B cell (primary cell): ENCODE measurements around the gene SPSB3. TPM values are rescaled to one million over a fixed set of nuclear protein-coding genes. Genes with fewer than 3 reads are reported as not detected.
"Not testable (repeated sequence)": the region's sequence is repeated elsewhere in the genome, so short reads cannot be mapped to it uniquely, and the experiment has no call there.

Experiments used
- ATAC-seq: fragments of 200-7000 bp; cut with Tn5 transposase; one replicate; pipeline ENCODE4 v1.10.0; 2021; ENCODE audit warnings: low read depth, mild to moderate bottlenecking, moderate number of reproducible peaks, moderate library complexity
- CTCF ChIA-PET: fragments of 350-600 bp; sonication (Branson Sonifier 250); formaldehyde crosslinking; loops from one replicate; lab custom pipeline; 2021; ENCODE audit warnings: antibody characterized with exemption, inconsistent platforms; lab: Charles Lee
- POLR2A ChIA-PET: fragments of 350-600 bp; sonication (Branson Sonifier 250); formaldehyde crosslinking; loops from one replicate; lab custom pipeline; 2021; ENCODE audit warnings: antibody characterized with exemption; lab: Charles Lee
- DNase-seq: peaks from one replicate; pipeline ENCODE4 v3.0.0; 2013
- H2AFZ ChIP-seq: 2 replicates; pipeline ENCODE4 v1.6.1; 2012; ENCODE audit warnings: mild to moderate bottlenecking, low read depth, low read length; ENCODE audit not compliant: insufficient read depth, poor library complexity, severe bottlenecking
- H3K27ac ChIP-seq, 2 donors: 1 replicate in 1 of 2; 2 replicates in 1 of 2; pipeline ENCODE4 v1.5.1; 2012 to 2013; ENCODE audit warnings: low read length in 2 of 2, mild to moderate bottlenecking in 2 of 2, moderate library complexity in 1 of 2
- H3K27me3 ChIP-seq, 4 experiments: fragments of 200-600 bp in 1 of 4; sonication (generic) in 1 of 4; replicated peaks in 1 of 4; 1 replicate in 2 of 4; 2 replicates in 2 of 4; pipeline versions ENCODE4 v1.6.1 to v1.7.0; 2013 to 2016; ENCODE audit warnings: low read length in 3 of 4, mild to moderate bottlenecking in 2 of 4, mixed read lengths in 1 of 4, moderate library complexity in 1 of 4; ENCODE audit not compliant: insufficient read depth in 4 of 4, control insufficient read depth in 3 of 4; ENCODE audit errors: control extremely low read depth in 1 of 4
- H3K36me3 ChIP-seq, 2 experiments: replicated peaks in 1 of 2; 1 replicate in 1 of 2; 2 replicates in 1 of 2; pipeline versions ENCODE4 v1.6.1 to v1.7.1; 2013; ENCODE audit warnings: low read length in 1 of 2; ENCODE audit not compliant: insufficient read depth in 2 of 2, control insufficient read depth in 1 of 2; ENCODE audit errors: control extremely low read depth in 1 of 2, extremely low read depth in 1 of 2
- H3K4me1 ChIP-seq, 2 donors: fragments of 200-600 bp in 1 of 2; sonication (generic) in 1 of 2; 1 replicate in 1 of 2; 2 replicates in 1 of 2; pipeline versions ENCODE4 v1.5.1 to v1.6.1; 2013 to 2017; ENCODE audit warnings: low read length in 2 of 2; ENCODE audit not compliant: control insufficient read depth in 2 of 2, insufficient read depth in 2 of 2
- H3K4me2 ChIP-seq: replicated peaks from 2 replicates; pipeline ENCODE3; 2012; ENCODE audit warnings: mild to moderate bottlenecking, low read depth, low read length; ENCODE audit not compliant: poor library complexity, severe bottlenecking
- H3K4me3 ChIP-seq, 5 experiments: fragments of 200-600 bp in 1 of 5; sonication (generic) in 1 of 5; 1 replicate in 3 of 5; 2 replicates in 2 of 5; pipeline versions ENCODE4 v1.5.1 to v1.7.0; 2011 to 2016; ENCODE audit warnings: low read length in 4 of 5, mild to moderate bottlenecking in 4 of 5, low read depth in 2 of 5, control low read depth in 1 of 5, moderate library complexity in 1 of 5; ENCODE audit not compliant: insufficient read depth in 1 of 5; ENCODE audit errors: control extremely low read depth in 1 of 5, extremely low read depth in 1 of 5
- H3K79me2 ChIP-seq: fragments of 200-600 bp; sonication (generic); one replicate; pipeline ENCODE4 v1.6.0; 2016; ENCODE audit warnings: low read length; ENCODE audit not compliant: control insufficient read depth, insufficient read depth
- H3K9ac ChIP-seq: fragments of 200-600 bp; sonication (generic); 2 replicates; pipeline ENCODE4 v1.6.1; 2017; ENCODE audit warnings: mild to moderate bottlenecking, low read length, moderate library complexity
- H3K9me3 ChIP-seq, 3 donors: one replicate each; pipeline versions ENCODE4 v1.6.1 to v1.7.1; 2013; ENCODE audit warnings: low read length in 2 of 3; ENCODE audit not compliant: control insufficient read depth in 2 of 3, insufficient read depth in 1 of 3; ENCODE audit errors: control extremely low read depth in 1 of 3
- H4K20me1 ChIP-seq: 2 replicates; pipeline ENCODE4 v1.6.0; 2012; ENCODE audit warnings: mild to moderate bottlenecking, low read length; ENCODE audit not compliant: insufficient read depth, control insufficient read depth, poor library complexity, severe bottlenecking
- H3K27ac Mint-ChIP-seq: one replicate; pipeline ENCODE4 v1.8.0; 2021; ENCODE audit warnings: mixed read lengths
- H3K27me3 Mint-ChIP-seq: one replicate; pipeline ENCODE4 v1.8.0; 2021; ENCODE audit warnings: mixed read lengths
- H3K4me1 Mint-ChIP-seq: one replicate; pipeline ENCODE4 v1.8.0; 2021; ENCODE audit warnings: mixed read lengths
- H3K4me3 Mint-ChIP-seq: one replicate; pipeline ENCODE4 v1.8.0; 2021; ENCODE audit warnings: mixed read lengths
- H3K9me3 Mint-ChIP-seq: one replicate; pipeline ENCODE4 v1.8.0; 2022; ENCODE audit warnings: mixed read lengths; ENCODE audit not compliant: insufficient read depth
- EZH2 ChIP-seq: IDR thresholded peaks from 2 replicates; pipeline ENCODE4 v1.6.1; 2012; ENCODE audit warnings: borderline replicate concordance, low read depth, mild to moderate bottlenecking, moderate library complexity, low read length; ENCODE audit not compliant: insufficient read depth, poor library complexity, severe bottlenecking
- WGBS: methylation state at CpG from one replicate; pipeline ENCODE4 v1.1.5; 2013; ENCODE audit warnings: missing lambda C conversion rate; ENCODE audit not compliant: insufficient coverage; 5-methylcytosine and 5-hydroxymethylcytosine counted together
- intact Hi-C: fragments of 100-400 bp; cut with micrococcal nuclease; formaldehyde crosslinking; loops from one replicate; pipeline ENCODE4 v1.10.0; 2022
- polyA plus RNA-seq: library from polyadenylated mRNA; depleted of rRNA; stranded (reverse); fragments of >200 nt; gene quantifications from 2 replicates; pipeline ENCODE4 v1.2.3, GENCODE V29; 2012
- total RNA-seq, 2 donors: library from RNA; stranded (reverse); fragments of 120-200 nt in 1 of 2; gene quantifications; 1 replicate in 1 of 2; 2 replicates in 1 of 2; pipeline versions ENCODE4 v1.2.3 to v1.2.4, GENCODE V29; 2013 to 2022
- TF ChIP-seq, protein P1 (sequence below): fragments of 200-600 bp; IDR thresholded peaks from one replicate; pipeline ENCODE4 v1.8.0; 2022; ENCODE audit warnings: antibody characterized with exemption, mild to moderate bottlenecking

Gene SPSB3
- total and polyA plus RNA-seq, 2 donors (not counting 1 experiment from before 2014, with no cell fraction given) = 91.2 to 264 TPM

DNA sequence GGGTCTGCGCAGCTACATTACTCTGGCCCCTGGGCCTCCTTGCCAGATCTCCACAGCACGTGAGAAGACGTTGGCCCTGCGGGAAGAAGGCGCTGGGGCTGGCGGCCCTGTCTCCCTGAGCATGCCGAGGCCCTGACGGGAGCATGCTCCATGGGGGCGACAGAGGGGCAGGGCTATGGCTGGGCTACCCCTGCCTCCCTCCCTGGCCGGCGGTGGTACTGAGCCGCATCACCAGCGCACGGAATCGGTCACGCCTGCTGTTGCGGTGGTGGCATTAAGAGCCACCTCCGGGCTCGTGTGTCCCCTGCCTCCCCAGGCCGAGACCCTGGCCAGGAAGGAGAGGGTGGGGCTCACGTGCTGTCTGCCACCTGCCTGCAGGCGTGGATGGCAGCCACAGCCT, 48.2 kb downstream of the SPSB3 start:
- ATAC-seq (no peak), DNase-seq (no peak)
- no peak overlapping the region for H3K27ac ChIP-seq
- no peaks in the 10 kb centered on the region for H3K27me3 Mint-ChIP-seq
- ChIA-PET POLR2A (no interaction called here), CTCF (interaction anchor here (2.6 kb wide), 1 partner anchor 10 kb away, joined by 9 read pairs; no protein-coding TSS in a partner anchor)
- TF ChIP-seq, protein P1, sequence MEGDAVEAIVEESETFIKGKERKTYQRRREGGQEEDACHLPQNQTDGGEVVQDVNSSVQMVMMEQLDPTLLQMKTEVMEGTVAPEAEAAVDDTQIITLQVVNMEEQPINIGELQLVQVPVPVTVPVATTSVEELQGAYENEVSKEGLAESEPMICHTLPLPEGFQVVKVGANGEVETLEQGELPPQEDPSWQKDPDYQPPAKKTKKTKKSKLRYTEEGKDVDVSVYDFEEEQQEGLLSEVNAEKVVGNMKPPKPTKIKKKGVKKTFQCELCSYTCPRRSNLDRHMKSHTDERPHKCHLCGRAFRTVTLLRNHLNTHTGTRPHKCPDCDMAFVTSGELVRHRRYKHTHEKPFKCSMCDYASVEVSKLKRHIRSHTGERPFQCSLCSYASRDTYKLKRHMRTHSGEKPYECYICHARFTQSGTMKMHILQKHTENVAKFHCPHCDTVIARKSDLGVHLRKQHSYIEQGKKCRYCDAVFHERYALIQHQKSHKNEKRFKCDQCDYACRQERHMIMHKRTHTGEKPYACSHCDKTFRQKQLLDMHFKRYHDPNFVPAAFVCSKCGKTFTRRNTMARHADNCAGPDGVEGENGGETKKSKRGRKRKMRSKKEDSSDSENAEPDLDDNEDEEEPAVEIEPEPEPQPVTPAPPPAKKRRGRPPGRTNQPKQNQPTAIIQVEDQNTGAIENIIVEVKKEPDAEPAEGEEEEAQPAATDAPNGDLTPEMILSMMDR = no peak
- TF ChIP-seq EZH2 = no peak
- no peak overlapping the region for H3K4me3 ChIP-seq
- no peaks in the 10 kb centered on the region for H3K4me1 Mint-ChIP-seq
- H3K9me3 Mint-ChIP-seq = no peaks in the 10 kb centered on the region
- intact Hi-C loops = no loop called here
- no peak overlapping the region for H2AFZ ChIP-seq
- peaks cover 0 to 37% of the 10 kb centered on the region in 2 experiments for H3K36me3 ChIP-seq
- H3K4me3 Mint-ChIP-seq = no peak overlapping the region
- H3K79me2 ChIP-seq = peaks cover 47% of the 10 kb centered on the region
- no peaks in the 10 kb centered on the region for H3K4me1 ChIP-seq
- H3K9ac ChIP-seq = no peak overlapping the region
- H3K9me3 ChIP-seq = peaks cover 0 to 39% (median 0%) of the 10 kb centered on the region in 3 donors
- H4K20me1 ChIP-seq = peaks cover 52% of the 10 kb centered on the region
- no peaks in the 10 kb centered on the region for H3K27me3 ChIP-seq
- H3K4me2 ChIP-seq = no peak overlapping the region
- WGBS = over 99% methylated on average over 22 of the region's 22 CpGs
- H3K27ac Mint-ChIP-seq = no peak overlapping the region

DNA sequence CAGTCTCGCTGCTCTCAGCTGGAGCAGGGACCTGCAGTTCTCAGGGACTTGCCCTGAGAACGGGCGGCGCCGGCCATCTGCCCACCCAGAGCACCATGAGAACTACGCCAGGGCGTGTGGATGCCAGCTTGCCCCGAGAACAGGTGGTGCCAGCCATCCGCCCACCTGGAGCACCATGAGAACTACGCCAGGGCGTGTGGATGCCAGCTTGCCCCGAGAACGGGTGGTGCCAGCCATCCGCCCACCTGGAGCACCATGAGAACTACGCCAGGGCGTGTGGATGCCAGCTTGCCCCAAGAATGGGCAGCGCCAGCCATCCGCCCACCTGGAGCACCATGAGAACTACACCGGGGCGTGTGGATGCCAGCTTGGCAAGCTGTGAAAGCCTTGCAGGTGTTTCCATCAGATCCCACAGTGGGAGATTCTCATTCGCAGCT, 49.8 kb downstream of the SPSB3 start:
- H3K27ac ChIP-seq, H3K4me3 Mint-ChIP-seq, H3K27me3 ChIP-seq, H2AFZ ChIP-seq, H3K4me1 Mint-ChIP-seq, H3K27ac Mint-ChIP-seq, DNase-seq, H3K4me3 ChIP-seq, H3K4me1 ChIP-seq, H3K9me3 Mint-ChIP-seq, intact Hi-C loops, POLR2A ChIA-PET, H3K27me3 Mint-ChIP-seq, H3K4me2 ChIP-seq, H3K9ac ChIP-seq, ATAC-seq: not testable (repeated sequence)
- Histone ChIP-seq H4K20me1 (peaks cover 65% of the 10 kb centered on the region), H3K79me2 (peaks cover 61% of the 10 kb centered on the region), H3K9me3 (peaks cover 0 to 23% (median 0%) of the 10 kb centered on the region in 3 donors), H3K36me3 (peaks cover 0 to 52% of the 10 kb centered on the region in 2 experiments)
- 96% methylated on average over 21 of the region's 21 CpGs for WGBS
- CTCF ChIA-PET = interaction anchor here (2.6 kb wide), 1 partner anchor 9 kb away, joined by 9 read pairs; no protein-coding TSS in a partner anchor
